SK-N-SH (cell line): Measurements from ENCODE around the gene AMZ1. TPM values are rescaled to one million over a fixed set of nuclear protein-coding genes. Genes with fewer than 3 reads are reported as not detected.

Source experiments
- CTCF ChIA-PET: fragments of 300-600, 350-600 bp; formaldehyde crosslinking; extraction: SDS; loops from one replicate; lab custom pipeline; 2021; lab: Yijun Ruan, JAX
- POLR2A ChIA-PET: fragments of 350-600 bp; sonication (Branson Sonifier 250); formaldehyde crosslinking; extraction: SDS; loops from one replicate; lab custom pipeline; 2020; ENCODE audit warnings: antibody characterized with exemption, inconsistent platforms; lab: Yijun Ruan, JAX
- DNase-seq: peaks from one replicate; pipeline ENCODE4 v3.0.0; 2012
- H2AFZ ChIP-seq: fragments of 200-600 bp; sonication (generic); 2 replicates; pipeline ENCODE4 v1.8.1; 2016; ENCODE audit warnings: antibody characterized with exemption, mild to moderate bottlenecking, low read depth
- H3F3A ChIP-seq: fragments of 200-600 bp; sonication (generic); replicated peaks from 2 replicates; pipeline ENCODE3; 2016; ENCODE audit warnings: antibody characterized with exemption, mild to moderate bottlenecking; ENCODE audit not compliant: insufficient read depth
- H3K27ac ChIP-seq, 2 experiments: fragments of 200-500 bp in 1 of 2; fragments of 200-600 bp in 1 of 2; sonication (Bioruptor generic) in 1 of 2; sonication (generic), shearing (Covaris generic) in 1 of 2; 2 replicates each; pipeline versions ENCODE4 v1.5.1 to v1.6.1; 2014 to 2016; ENCODE audit warnings: low read depth in 2 of 2, inconsistent platforms in 1 of 2, low read length in 1 of 2, mild to moderate bottlenecking in 1 of 2, mixed read lengths in 1 of 2
- H3K27me3 ChIP-seq: fragments of 200-600 bp; sonication (generic), shearing (Covaris generic); 2 replicates; pipeline ENCODE4 v1.6.1; 2016; ENCODE audit warnings: mixed run types; ENCODE audit not compliant: insufficient read depth
- H3K36me3 ChIP-seq, 2 experiments: fragments of 200-500 bp in 1 of 2; fragments of 200-600 bp in 1 of 2; sonication (Bioruptor generic) in 1 of 2; sonication (generic) in 1 of 2; replicated peaks in 1 of 2; 2 replicates each; pipeline versions ENCODE3 to v1.5.1; 2014 to 2016; ENCODE audit warnings: low read length in 1 of 2, mild to moderate bottlenecking in 1 of 2; ENCODE audit not compliant: insufficient read depth in 2 of 2, control insufficient read depth in 1 of 2
- H3K4me1 ChIP-seq, 2 experiments: fragments of 200-500 bp in 1 of 2; fragments of 200-600 bp in 1 of 2; sonication (Bioruptor generic) in 1 of 2; sonication (generic), shearing (Covaris generic) in 1 of 2; 2 replicates each; pipeline versions ENCODE4 v1.5.1 to v1.6.1; 2014 to 2016; ENCODE audit warnings: low read depth in 1 of 2, low read length in 1 of 2, mixed run types in 1 of 2; ENCODE audit not compliant: insufficient read depth in 2 of 2, control insufficient read depth in 1 of 2
- H3K4me2 ChIP-seq: fragments of 200-600 bp; sonication (generic), shearing (Covaris generic); 2 replicates; pipeline ENCODE4 v1.6.1; 2017; ENCODE audit warnings: mixed run types
- H3K4me3 ChIP-seq, 2 experiments: fragments of 200-500 bp in 1 of 2; fragments of 200-600 bp in 1 of 2; sonication (Bioruptor generic) in 1 of 2; sonication (generic), shearing (Covaris generic) in 1 of 2; 2 replicates each; pipeline versions ENCODE4 v1.5.1 to v1.8.1; 2014 to 2016; ENCODE audit warnings: low read depth in 2 of 2, inconsistent platforms in 1 of 2, low read length in 1 of 2, mild to moderate bottlenecking in 1 of 2, mixed read lengths in 1 of 2, moderate library complexity in 1 of 2
- H3K79me2 ChIP-seq: fragments of 200-600 bp; sonication (generic); 2 replicates; pipeline ENCODE4 v1.8.1; 2017; ENCODE audit warnings: mild to moderate bottlenecking; ENCODE audit not compliant: insufficient read depth
- H3K9ac ChIP-seq: fragments of 200-600 bp; sonication (generic); 2 replicates; pipeline ENCODE4 v1.6.1; 2017; ENCODE audit warnings: mixed run types
- H3K9me2 ChIP-seq: fragments of 200-600 bp; sonication (generic); 2 replicates; pipeline ENCODE4 v1.6.1; 2017; ENCODE audit warnings: mixed run types
- H3K9me3 ChIP-seq: fragments of 200-600 bp; sonication (generic); 2 replicates; pipeline ENCODE4 v1.6.1; 2017; ENCODE audit warnings: mixed run types, mild to moderate bottlenecking, moderate library complexity
- H4K20me1 ChIP-seq: fragments of 200-600 bp; sonication (generic); 2 replicates; pipeline ENCODE4 v1.6.1; 2017; ENCODE audit warnings: mild to moderate bottlenecking, mixed run types; ENCODE audit not compliant: insufficient read depth
- CTCF ChIP-seq: fragments of 200-600 bp; sonication (generic); IDR thresholded peaks from 2 replicates; pipeline ENCODE4 v1.6.1; 2017; ENCODE audit warnings: antibody characterized with exemption, mild to moderate bottlenecking, moderate library complexity
- ELF1 ChIP-seq: IDR thresholded peaks from 2 replicates; pipeline ENCODE4 v1.4.0; 2012
- EP300 ChIP-seq, 2 experiments: IDR thresholded peaks; 2 replicates each; pipeline versions ENCODE4 v1.4.0 to v1.6.1; 2012; ENCODE audit warnings: borderline replicate concordance in 1 of 2, low read depth in 1 of 2, low read length in 1 of 2
- FOSL2 ChIP-seq: IDR thresholded peaks from 2 replicates; pipeline ENCODE4 v1.4.0; 2012; ENCODE audit warnings: low read depth, mild to moderate bottlenecking, moderate library complexity, borderline replicate concordance
- FOXJ3 ChIP-seq: sonication (generic); formaldehyde crosslinking; IDR thresholded peaks from 2 replicates; pipeline ENCODE4 v1.5.1; 2020; ENCODE audit warnings: mild to moderate bottlenecking, missing genetic modification reagents
- FOXM1 ChIP-seq: IDR thresholded peaks from 2 replicates; pipeline ENCODE4 v1.4.0; 2012; ENCODE audit warnings: low read depth, mild to moderate bottlenecking
- GABPA ChIP-seq: IDR thresholded peaks from 2 replicates; pipeline ENCODE4 v1.4.0; 2012; ENCODE audit warnings: low read depth, mild to moderate bottlenecking
- JUND ChIP-seq: IDR thresholded peaks from 2 replicates; pipeline ENCODE4 v1.4.0; 2012
- MAX ChIP-seq: IDR thresholded peaks from 2 replicates; pipeline ENCODE4 v1.4.0; 2012; ENCODE audit warnings: low read depth
- MEF2A ChIP-seq: IDR thresholded peaks from 2 replicates; pipeline ENCODE4 v1.4.0; 2012; ENCODE audit warnings: low read depth, borderline replicate concordance
- RCOR1 ChIP-seq: fragments of 150-350 bp; IDR thresholded peaks from 2 replicates; pipeline ENCODE4 v1.6.1; 2017; ENCODE audit warnings: antibody characterized with exemption, low read length
- SMC3 ChIP-seq: IDR thresholded peaks from 2 replicates; pipeline ENCODE4 v1.6.1; 2012; ENCODE audit warnings: low read depth, low read length, improper control_type of control experiment
- TAF1 ChIP-seq: IDR thresholded peaks from 2 replicates; pipeline ENCODE4 v1.6.1; 2012; ENCODE audit warnings: low read depth, mild to moderate bottlenecking, low read length, moderate library complexity, borderline replicate concordance
- TCF12 ChIP-seq: IDR thresholded peaks from 2 replicates; pipeline ENCODE4 v1.4.0; 2012
- USF1 ChIP-seq: IDR thresholded peaks from 2 replicates; pipeline ENCODE4 v1.4.0; 2012; ENCODE audit warnings: low read depth, borderline replicate concordance
- YY1 ChIP-seq: IDR thresholded peaks from 2 replicates; pipeline ENCODE4 v1.4.0; 2012; ENCODE audit warnings: low read depth, mild to moderate bottlenecking
- WGBS: methylation state at CpG from one replicate; pipeline ENCODE4 v1.1.6; 2017; ENCODE audit warnings: low lambda C conversion rate; 5-methylcytosine and 5-hydroxymethylcytosine counted together
- polyA plus RNA-seq, 3 experiments: library from polyadenylated mRNA; depleted of rRNA; stranded (reverse); fragments of >200 nt; gene quantifications; 2 replicates each; pipeline ENCODE4 v1.2.3, GENCODE V29; 2012

AMZ1 gene
- polyA plus RNA-seq, 1 of the 3 experiments (the other 2 are of a cell fraction): 0.15 TPM

GRCh38 chr7:2639181-2639681, 48.8 kb upstream of the AMZ1 start:
- H3K27me3 ChIP-seq: no peaks in the 10 kb centered on the region
- H3K4me2 ChIP-seq: peak overlapping the region; percentile 83
- no peaks in the 10 kb centered on the region for H3K9me2 ChIP-seq
- CTCF ChIA-PET: interaction anchor here (0.8 to 3.0 kb wide), 5 partner anchors 25 to 188 kb away, joined by 3 to 11 read pairs (median 3); no protein-coding TSS in a partner anchor
- no peak overlapping the region for H2AFZ ChIP-seq
- POLR2A ChIA-PET: no interaction called here
- peak overlapping the region; percentile 42; the same call in 1 of the 2 replicates for H3K9ac ChIP-seq
- peak overlapping the region; percentile 70 to 95; a peak in 3 of 4 replicates for H3K27ac ChIP-seq
- no peak for TF ChIP-seq FOXM1
- no peak for TF ChIP-seq JUND
- no peak for TF ChIP-seq SMC3
- TF ChIP-seq EP300 (IDR thresholded peaks at IDR 0.05; ENCODE audit: borderline replicate concordance in 1 of 2, low read depth in 1 of 2, low read length in 1 of 2): no peak
- no peak for TF ChIP-seq TCF12
- no peak for TF ChIP-seq MEF2A
- peaks cover 0 to 21% of the 10 kb centered on the region in 2 experiments for H3K36me3 ChIP-seq
- no peak for DNase-seq
- WGBS: 91% methylated on average over 23 of the region's 24 CpGs
- peaks cover 100% of the 10 kb centered on the region for H3K79me2 ChIP-seq
- peaks cover 97% of the 10 kb centered on the region for H4K20me1 ChIP-seq
- peaks cover 52 to 91% of the 10 kb centered on the region in 2 experiments for H3K4me1 ChIP-seq
- H3F3A ChIP-seq: no peaks in the 10 kb centered on the region
- no peaks in the 10 kb centered on the region for H3K9me3 ChIP-seq
- no peak overlapping the region for H3K4me3 ChIP-seq

GRCh38 chr7:2639695-2640481, 48.1 kb upstream of the AMZ1 start:
- no peaks in the 10 kb centered on the region for H3K9me3 ChIP-seq
- no peak overlapping the region for H2AFZ ChIP-seq
- CTCF ChIA-PET: interaction anchor here (0.8 to 3.0 kb wide), 3 partner anchors 25 to 188 kb away, joined by 3 to 11 read pairs (median 8); no protein-coding TSS in a partner anchor
- H3K4me3 ChIP-seq: no peak overlapping the region
- peaks cover 0 to 21% of the 10 kb centered on the region in 2 experiments for H3K36me3 ChIP-seq
- H3K27me3 ChIP-seq: no peaks in the 10 kb centered on the region
- peaks cover 97% of the 10 kb centered on the region for H4K20me1 ChIP-seq
- peaks cover 100% of the 10 kb centered on the region for H3K79me2 ChIP-seq
- no peaks in the 10 kb centered on the region for H3K9me2 ChIP-seq
- H3K4me2 ChIP-seq: peak overlapping the region; percentile 83; the same call in 1 of the 2 replicates
- 94% methylated on average over 30 of the region's 37 CpGs for WGBS
- TF ChIP-seq FOSL2 (no peak), TAF1 (no peak), RCOR1 (no peak), GABPA (no peak), MAX (no peak), ELF1 (no peak), CTCF (no peak), YY1 (no peak), FOXJ3 (no peak), USF1 (no peak)
- no peaks in the 10 kb centered on the region for H3F3A ChIP-seq
- H3K27ac ChIP-seq: peak overlapping the region; percentile 71 to 95; a peak in 3 of 4 replicates
- no peak for DNase-seq
- H3K9ac ChIP-seq: no peak overlapping the region
- peaks cover 54 to 91% of the 10 kb centered on the region in 2 experiments for H3K4me1 ChIP-seq
- POLR2A ChIA-PET: interaction anchor here (1.0 kb wide), 1 partner anchor 8 kb away, joined by 4 read pairs; the partner anchor contains the start of gene TTYH3
